Subcutaneous adipose tissue (tissue), 4 donors: Measurements from ENCODE around the gene DPP10. TPM values are rescaled to one million over a fixed set of nuclear protein-coding genes. Genes with fewer than 3 reads are reported as not detected.

Experiments used
- total RNA-seq, 4 donors: library from RNA; depleted of rRNA; stranded (reverse); fragments of >200 nt; gene quantifications; one replicate each; pipeline ENCODE4 v1.1.0, GENCODE V29; 2016
- TF ChIP-seq, protein P1 (sequence below): fragments of 450-650 bp; IDR thresholded peaks from one replicate; pipeline ENCODE4 v1.5.1; 2016; ENCODE audit warnings: low read depth, mild to moderate bottlenecking, control low read depth, antibody characterized with exemption, moderate library complexity

Gene DPP10
- total RNA-seq, 4 donors from 2014 or later = 0.94 TPM; not detected in 3

DNA sequence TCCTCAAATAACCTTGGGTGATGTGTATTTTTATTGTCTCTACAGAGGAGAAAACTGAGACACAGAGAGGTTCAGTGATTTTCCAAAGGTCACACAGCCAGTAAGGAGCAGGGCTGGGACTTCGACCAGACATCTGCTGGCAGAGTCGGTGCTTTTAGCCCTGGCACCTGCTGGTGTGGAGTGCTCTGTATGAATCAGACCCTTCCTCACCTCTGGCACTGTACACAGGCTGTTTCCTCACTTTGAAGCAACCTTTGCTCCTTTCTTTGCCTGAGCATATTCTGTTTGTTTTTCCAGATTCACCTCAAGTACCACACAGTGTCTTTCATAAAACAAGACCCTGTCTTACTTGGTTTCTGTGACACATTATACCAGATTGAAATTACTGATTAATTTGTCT is 107.9 kb downstream of the DPP10 start:
- TF ChIP-seq, protein P1, sequence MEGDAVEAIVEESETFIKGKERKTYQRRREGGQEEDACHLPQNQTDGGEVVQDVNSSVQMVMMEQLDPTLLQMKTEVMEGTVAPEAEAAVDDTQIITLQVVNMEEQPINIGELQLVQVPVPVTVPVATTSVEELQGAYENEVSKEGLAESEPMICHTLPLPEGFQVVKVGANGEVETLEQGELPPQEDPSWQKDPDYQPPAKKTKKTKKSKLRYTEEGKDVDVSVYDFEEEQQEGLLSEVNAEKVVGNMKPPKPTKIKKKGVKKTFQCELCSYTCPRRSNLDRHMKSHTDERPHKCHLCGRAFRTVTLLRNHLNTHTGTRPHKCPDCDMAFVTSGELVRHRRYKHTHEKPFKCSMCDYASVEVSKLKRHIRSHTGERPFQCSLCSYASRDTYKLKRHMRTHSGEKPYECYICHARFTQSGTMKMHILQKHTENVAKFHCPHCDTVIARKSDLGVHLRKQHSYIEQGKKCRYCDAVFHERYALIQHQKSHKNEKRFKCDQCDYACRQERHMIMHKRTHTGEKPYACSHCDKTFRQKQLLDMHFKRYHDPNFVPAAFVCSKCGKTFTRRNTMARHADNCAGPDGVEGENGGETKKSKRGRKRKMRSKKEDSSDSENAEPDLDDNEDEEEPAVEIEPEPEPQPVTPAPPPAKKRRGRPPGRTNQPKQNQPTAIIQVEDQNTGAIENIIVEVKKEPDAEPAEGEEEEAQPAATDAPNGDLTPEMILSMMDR = no peak

DNA sequence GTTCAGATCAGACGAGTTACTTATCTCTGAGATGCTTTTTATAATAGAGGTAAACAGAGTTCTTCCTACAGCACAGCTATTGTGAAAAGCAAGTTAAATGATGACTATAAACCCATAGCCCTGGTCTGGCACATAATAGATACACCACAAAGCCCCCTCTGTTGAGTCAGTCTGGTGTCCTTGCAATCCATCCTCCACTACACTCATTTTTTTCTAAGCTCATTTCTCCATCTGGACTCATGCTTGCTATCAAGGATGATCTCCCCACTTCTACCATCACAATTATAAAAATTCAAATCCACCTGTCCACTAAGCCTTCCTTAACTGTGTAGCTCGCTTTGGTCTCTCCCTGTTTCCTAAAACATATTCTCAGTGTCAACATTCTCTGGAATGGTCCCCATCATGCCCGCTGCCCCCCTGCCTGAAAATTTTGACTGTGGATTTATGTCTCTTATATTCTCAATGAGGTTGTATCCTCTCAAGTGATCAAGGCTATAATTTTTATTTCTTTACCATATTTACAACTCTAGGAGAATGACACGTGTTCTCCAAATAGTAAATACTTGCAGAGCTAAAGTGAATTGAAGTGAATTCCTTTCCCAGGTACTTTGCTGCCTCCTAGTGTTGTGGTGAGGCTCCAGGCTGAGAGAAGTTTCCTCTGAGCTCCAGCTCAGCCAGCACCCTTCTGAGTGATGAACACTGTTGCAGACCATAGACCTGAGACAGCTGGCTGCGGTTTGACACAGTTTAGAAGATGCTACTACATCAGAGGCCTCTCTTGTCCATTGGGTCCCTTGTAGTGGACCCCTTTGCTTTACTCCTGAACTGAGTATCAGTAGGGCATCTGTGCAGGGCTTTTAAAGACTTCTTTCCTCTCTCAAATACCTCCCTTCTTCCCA is 108.7 kb downstream of the DPP10 start:
- TF ChIP-seq, protein P1 = no peak

DNA sequence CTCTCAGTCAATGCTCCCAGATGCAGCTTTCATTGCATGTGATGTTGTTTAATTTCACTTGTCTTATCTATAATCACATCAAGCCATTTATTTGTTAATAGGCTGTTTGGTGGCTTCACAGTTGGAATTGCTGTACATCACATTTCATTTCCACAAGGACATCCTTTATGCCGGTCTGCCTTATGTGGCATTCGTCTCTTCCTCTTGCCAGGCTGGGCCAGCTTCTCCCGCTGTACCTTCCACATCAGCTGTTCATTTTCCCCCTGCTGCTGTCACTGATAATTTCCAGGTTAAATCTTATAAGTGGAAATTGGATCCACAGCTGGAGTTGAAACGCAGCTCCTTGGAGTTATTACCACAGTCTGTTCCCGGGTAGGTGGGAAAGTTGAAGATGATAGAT is 110.6 kb downstream of the DPP10 start:
- TF ChIP-seq, protein P1 = no peak

DNA sequence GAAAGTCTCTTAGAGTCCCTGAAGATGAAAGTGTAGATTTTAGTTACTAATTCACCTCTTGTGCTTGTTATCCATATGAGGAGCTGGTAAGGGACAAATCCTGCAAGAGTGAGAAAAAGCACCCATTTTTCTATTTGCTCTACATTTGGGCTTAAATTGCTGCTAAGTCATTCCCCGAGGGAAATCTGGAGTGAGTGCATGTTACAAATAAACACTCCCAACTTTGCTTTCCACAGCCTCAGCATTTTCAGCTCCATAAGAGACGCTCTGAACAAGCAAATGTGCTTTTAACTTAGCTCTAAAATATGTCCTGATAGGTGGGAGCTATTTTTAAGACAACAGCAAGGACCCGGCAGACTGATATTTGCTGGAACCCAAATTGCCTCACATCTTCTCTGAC is 126.7 kb downstream of the DPP10 start:
- TF ChIP-seq, protein P1 = no peak

- TF ChIP-seq, protein P1 = no peak
Observed at GRCh38 chr2:114577657-114578056, 135.2 kb downstream of the DPP10 start.

DNA sequence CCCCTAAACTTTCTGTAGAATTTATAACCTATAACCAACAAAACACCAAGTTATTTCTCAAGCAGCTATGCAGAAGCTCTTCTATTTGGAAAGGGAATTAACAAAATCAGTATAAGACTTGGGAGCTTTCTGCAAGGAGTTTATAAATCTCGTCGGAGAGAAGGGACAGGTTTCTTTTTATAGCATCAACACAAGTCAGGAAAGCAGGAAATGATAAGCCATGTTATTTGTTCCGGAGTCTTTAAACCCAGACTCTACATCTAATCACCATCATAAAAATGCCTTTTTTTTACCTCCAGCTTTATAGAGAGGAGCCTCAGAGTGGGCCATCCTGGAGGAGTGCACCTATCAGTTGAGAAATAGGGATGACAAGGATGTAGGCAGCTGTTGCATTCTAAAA is 137.1 kb downstream of the DPP10 start:
- TF ChIP-seq, protein P1 = no peak

GRCh38 chr2:114580691-114581090 is 138.2 kb downstream of the DPP10 start:
- TF ChIP-seq, protein P1 = no peak
